ENCODE measurements around the gene PTPN6.

PTPN6 gene

DNA sequence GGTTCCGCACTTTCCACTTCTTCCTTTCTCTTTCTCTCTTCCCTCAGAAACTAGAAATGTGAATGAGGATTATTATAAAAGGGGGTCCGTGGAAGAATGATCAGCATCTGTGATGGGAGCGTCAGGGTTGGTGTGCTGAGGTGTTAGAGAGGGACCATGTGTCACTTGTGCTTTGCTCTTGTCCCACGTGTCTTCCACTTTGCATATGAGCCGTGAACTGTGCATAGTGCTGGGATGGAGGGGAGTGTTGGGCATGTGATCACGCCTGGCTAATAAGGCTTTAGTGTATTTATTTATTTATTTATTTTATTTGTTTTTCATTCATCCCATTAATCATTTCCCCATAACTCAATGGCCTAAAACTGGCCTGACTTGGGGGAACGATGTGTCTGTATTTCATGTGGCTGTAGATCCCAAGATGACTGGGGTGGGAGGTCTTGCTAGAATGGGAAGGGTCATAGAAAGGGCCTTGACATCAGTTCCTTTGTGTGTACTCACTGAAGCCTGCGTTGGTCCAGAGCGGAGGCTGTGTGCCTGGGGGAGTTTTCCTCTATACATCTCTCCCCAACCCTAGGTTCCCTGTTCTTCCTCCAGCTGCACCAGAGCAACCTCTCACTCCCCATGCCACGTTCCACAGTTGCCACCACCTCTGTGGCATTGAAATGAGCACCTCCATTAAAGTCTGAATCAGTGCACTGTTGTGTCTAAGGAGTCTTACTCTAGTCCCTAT lies 28.0 kb upstream of the PTPN6 start:
- no peak for DNase-seq

DNA sequence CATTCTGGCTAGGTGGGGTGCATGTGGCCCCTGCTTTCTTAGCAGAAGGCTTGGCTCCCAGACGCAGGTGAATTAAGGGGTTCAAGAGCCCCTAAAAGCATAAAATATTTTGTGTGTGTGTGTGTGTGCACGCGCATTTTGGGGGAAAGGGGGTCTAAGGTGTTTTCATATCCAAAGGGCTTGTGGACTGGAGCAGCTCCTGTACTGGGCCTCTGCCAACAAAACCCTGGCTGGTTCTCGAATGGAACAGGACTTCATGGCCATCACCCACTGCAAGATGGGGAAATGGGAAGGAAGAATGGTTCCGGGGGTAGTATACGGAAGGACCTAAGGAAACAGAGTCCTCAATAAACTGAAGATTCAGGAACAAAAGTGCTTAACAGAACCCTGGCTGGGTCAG lies 27.3 kb upstream of the PTPN6 start:
- no peak for DNase-seq

DNA sequence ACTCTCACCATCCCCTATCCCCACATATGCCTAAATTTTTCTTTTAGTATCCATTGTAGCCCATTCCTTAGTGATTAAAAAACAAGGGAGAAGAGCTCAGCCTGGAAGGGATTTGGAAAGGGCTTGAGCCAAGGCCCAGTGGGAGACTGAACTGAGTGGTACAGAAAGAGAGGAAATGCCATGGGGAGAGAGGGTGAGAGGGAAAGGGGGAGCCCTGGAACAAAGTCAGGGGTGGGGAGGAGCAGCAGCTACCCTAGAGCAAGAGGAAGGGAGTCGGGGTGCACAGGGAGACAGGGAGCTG lies 26.0 kb upstream of the PTPN6 start:
- DNase-seq, result no peak

DNA sequence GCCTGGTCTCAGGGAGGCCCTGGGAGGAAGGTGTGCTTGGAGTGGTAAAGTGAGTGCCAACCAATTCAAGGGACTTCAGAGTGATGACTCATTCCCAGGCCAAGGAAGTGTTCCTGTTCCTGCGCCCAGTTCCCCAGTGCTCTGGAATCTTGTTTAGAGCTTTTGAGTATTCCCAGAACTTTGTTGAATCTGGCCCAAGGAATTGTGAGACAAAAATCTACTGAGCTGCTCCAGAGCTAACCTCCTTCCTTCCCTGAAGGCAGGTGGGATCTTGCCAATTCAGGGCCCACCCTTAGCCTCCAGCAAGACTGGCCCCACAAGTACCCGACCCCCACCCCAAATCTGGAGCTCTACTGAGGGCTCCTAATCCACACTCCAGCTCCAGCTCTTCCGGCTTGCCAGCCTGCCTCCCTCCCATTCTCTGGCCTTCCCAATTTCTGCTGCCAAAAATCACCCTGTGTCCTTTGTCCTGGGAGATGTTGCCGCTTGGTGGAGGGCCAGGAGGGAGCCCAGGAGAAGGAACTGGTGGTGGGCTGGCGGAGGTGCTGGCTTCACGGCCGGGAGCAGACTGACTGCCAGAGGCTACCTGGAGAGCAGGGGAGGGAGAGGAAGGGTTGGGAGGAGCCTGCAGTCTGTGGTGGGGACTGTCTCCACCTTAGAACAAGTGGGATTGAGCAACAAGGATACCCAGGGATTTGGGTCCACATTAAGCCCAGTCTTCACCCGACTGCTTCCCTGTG lies 25.4 kb upstream of the PTPN6 start:
- DNase-seq, result no peak

DNA sequence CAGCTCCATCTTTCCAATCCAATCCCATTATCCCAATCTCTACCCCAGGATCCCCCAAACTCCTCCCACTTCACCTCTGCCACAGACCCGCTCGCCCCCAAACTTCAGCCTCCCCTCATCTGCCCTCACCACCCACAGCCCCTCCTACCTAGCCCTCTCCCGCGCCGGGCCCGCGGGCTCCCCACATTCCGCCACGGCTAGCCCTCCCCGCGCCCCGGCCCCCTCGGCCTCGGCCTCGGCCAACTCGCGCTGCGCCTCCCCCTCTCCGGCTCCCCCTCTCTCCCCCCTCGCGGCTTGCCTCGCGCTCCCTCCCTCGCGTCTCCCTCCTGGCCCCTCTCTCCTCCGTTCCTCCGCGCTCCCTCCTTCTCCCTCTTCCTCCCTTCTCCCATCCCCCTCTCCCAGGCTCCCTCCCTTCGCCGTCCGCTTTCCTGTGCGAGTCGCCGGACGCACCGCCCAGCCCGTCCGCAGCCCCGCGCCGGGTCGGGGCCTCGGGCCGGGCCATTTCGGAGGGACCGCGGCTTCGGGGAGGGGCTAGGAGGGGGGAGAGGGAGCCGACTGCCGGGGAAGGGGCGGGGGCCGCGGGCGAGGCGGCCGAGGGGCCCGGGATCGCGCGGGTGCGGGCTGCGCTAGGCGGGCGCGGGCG lies 23.7 kb upstream of the PTPN6 start, which contains the start of gene ATN1:
TSS of gene ATN1 (plus strand) at position 581 of the 643 bp plus-strand sequence. CDS start 6,043 bp downstream, outside the sequence.
- peak; percentile 46 for DNase-seq

DNA sequence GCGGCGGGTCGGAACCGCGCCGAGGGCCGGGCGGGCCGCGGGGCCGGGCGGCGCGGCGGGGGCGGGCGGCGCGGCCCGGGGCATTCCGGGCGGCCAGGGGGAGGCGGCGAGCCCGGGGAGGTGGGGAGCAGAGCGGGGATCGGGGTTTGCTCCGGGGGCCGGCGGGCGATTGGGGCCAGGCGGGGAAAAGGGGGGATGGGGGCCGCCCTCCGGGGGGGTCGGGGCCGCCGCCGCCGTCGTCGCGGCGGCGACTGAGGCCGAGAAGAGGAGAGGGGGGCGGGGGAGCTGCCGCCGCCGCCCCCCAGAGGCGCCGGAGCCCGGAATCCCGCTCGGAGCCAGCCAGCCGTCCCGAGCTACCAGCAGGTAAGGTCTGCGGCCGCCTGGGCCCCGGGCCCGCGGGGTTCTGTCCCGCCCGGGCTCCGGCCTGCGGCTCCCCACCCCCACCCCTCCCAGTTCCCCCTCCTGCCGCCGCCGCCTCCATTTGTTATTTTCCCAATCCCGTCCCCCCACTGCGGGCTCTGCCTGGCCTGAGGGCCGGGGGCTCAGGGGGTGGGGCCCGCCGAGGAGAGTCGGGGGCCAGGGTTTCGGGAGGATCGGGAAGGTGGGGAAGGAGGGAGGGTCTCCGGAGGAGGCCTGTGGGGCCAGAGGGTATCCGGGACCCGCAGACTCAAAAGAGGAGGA lies 23.0 kb upstream of the PTPN6 start:
- DNase-seq, result peak; percentile 20

GRCh38 chr12:6928703-6929407 lies 22.3 kb upstream of the PTPN6 start:
- DNase-seq, result no peak

DNA sequence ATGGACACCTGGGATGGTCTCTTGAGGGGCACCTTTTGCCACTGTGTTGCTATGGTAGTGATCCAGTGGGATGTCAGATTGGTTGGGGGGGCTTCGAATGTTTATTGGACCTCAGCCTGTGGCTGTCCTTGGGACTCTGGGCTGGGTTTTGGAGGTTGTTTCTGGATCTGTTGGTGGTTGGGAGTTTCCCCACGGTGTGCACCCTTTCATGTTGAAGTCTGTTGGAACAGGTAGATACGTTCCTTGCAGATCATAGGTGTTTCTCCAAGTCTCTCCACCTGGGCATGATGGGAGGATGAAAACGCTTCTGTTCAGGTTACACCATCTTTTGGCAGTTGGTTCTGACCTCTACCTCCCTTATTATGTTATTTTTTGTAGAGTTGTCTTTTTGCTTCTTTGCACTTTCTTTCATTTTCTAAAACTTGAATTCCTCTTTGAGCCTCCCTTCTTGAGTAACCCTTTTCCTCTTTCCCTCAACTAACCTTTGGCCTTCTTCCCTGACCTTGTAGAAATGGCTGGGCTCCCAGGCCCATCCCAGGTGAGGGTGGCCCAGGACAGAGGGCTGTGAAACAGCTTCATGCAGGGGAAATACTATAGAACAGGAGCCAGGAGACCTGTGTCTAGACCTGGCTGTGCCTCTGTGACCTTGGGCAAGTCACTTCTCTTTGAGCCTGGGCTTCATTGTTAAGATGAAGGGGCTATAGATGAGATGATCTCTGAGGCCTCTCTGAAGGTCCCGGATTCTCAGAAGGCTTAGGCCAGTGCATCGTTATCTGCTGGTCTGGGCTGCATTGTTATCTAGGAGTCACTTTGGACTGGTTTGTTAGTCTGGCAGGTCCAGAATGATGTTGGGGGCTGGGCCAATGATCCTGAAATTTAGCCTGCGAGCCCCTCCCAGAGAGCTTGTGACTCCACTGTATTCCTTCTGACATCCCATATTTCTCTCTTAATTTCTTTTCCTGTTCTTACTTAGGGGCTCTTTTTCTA lies 21.4 kb upstream of the PTPN6 start:
- no peak for DNase-seq

DNA sequence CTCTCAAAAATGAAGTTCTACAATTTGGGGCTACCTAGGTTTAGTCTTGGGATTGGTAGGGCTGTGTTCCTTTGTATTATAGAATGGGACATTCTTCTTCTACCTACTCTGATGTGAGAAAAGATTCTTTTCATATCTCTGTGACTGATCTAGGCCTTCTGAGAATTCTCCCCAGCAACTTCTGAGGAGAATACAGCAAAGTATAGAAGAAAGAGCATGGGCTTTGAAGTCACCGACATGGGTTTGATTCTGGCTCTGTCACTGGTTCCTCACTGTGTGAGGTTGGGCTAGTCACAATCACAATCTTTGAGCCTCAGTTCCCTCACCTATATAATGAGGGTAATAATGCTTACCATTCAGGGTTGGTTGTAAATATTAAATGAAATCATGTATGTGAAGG lies 18.4 kb upstream of the PTPN6 start:
- no peak for DNase-seq

DNA sequence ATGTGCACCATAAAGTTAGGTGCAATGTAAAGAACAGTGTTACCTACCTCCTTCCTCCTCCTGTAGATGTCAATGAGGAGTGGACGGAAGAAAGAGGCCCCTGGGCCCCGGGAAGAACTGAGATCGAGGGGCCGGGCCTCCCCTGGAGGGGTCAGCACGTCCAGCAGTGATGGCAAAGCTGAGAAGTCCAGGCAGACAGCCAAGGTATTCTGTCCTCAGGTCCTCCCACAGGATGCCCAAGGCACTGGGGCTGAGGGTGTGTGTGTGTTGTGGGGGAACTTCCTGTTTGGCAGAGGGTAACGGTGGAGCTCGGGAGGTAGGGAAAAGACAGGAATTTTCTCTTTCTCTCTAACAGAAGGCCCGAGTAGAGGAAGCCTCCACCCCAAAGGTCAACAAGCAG lies 17.0 kb upstream of the PTPN6 start:
- DNase-seq, result no peak

GRCh38 chr12:6935371-6936193 lies 15.6 kb upstream of the PTPN6 start:
- DNase-seq, result no peak

GRCh38 chr12:6936194-6936635 lies 14.9 kb upstream of the PTPN6 start:
- no peak for DNase-seq

- DNase-seq, result no peak
These were observed 14.3 kb upstream of the PTPN6 start for GRCh38 chr12:6936636-6937480.

- DNase-seq, result peak; percentile 86
These were observed 13.4 kb upstream of the PTPN6 start for GRCh38 chr12:6937481-6938352.

DNA sequence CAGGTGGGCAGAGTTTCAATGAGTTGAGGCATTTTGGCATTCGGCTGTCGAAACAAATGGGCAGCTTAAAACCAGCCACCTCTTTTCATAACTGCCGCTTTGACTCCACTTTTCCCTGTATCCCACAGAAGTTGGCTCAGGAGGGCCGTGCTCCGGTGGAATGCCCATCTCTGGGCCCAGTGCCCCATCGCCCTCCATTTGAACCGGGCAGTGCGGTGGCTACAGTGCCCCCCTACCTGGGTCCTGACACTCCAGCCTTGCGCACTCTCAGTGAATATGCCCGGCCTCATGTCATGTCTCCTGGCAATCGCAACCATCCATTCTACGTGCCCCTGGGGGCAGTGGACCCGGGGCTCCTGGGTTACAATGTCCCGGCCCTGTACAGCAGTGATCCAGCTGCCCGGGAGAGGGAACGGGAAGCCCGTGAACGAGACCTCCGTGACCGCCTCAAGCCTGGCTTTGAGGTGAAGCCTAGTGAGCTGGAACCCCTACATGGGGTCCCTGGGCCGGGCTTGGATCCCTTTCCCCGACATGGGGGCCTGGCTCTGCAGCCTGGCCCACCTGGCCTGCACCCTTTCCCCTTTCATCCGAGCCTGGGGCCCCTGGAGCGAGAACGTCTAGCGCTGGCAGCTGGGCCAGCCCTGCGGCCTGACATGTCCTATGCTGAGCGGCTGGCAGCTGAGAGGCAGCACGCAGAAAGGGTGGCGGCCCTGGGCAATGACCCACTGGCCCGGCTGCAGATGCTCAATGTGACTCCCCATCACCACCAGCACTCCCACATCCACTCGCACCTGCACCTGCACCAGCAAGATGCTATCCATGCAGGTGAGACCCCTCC lies 12.6 kb upstream of the PTPN6 start:
- DNase-seq, result no peak

DNA sequence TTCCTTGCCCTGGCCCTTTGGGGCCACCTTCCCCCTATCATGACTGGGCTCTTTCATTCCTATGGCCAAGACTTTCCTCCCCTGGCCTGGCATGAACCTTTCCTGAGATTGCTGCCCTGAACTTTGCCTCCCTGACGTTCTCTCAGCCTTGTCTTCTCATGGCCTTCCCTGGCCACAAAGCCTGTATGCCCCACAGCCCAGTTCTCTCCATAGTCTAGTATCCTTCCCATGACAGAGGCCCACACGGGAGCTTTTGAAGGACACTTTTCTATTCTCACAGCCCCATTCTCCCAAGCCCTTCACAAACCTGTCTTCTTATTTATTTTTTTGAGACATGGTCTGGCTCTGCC lies 12.0 kb upstream of the PTPN6 start:
- DNase-seq, result no peak

- DNase-seq, result no peak
These were observed 9.9 kb upstream of the PTPN6 start for GRCh38 chr12:6941267-6941666.

DNA sequence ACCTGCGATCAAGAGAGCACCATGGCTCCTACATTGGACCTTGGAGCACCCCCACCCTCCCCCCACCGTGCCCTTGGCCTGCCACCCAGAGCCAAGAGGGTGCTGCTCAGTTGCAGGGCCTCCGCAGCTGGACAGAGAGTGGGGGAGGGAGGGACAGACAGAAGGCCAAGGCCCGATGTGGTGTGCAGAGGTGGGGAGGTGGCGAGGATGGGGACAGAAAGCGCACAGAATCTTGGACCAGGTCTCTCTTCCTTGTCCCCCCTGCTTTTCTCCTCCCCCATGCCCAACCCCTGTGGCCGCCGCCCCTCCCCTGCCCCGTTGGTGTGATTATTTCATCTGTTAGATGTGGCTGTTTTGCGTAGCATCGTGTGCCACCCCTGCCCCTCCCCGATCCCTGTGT lies 9.4 kb upstream of the PTPN6 start:
- DNase-seq, result no peak

Data from T-helper 9 cell (primary cell).